ENCODE data around the gene MYBPC1.

DNA sequence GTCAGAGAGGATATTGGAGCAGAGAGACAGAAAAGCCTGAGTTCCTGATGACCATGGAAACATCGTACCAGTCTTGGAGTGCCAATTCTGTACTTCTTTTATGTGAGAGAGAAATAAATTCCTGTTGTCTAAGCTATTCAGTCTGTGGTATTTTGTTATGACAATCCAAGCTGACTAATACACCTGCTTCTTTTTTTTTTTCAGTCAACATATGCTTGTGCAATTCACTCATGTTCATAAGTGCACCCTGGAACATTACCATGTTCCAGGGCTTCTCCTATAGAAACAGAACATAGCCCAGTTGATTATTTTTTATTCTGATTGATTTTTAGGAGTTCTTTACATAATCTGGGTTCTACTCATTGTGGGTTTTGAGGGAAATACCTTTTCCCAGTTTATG lies 100.9 kb downstream of the MYBPC1 start:
- TF ChIP-seq, protein P1, sequence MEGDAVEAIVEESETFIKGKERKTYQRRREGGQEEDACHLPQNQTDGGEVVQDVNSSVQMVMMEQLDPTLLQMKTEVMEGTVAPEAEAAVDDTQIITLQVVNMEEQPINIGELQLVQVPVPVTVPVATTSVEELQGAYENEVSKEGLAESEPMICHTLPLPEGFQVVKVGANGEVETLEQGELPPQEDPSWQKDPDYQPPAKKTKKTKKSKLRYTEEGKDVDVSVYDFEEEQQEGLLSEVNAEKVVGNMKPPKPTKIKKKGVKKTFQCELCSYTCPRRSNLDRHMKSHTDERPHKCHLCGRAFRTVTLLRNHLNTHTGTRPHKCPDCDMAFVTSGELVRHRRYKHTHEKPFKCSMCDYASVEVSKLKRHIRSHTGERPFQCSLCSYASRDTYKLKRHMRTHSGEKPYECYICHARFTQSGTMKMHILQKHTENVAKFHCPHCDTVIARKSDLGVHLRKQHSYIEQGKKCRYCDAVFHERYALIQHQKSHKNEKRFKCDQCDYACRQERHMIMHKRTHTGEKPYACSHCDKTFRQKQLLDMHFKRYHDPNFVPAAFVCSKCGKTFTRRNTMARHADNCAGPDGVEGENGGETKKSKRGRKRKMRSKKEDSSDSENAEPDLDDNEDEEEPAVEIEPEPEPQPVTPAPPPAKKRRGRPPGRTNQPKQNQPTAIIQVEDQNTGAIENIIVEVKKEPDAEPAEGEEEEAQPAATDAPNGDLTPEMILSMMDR (IDR thresholded peaks at IDR 0.05): no peak
- TF ChIP-seq ZFX (IDR thresholded peaks at IDR 0.05; ENCODE audit: borderline replicate concordance): no peak
